Measurements from ENCODE around the gene ADCK1. TPM values are rescaled to one million over a fixed set of nuclear protein-coding genes. Genes with fewer than 3 reads are reported as not detected.
A peak's percentile ranks its signal among the peaks of the same experiment; 100 is the strongest.

The ADCK1 gene
- total and polyA plus RNA-seq, 9 of the 15 experiments (the other 6 are each of a cell fraction or from before 2014, with no cell fraction given) = 2.8 to 8.9 (median 4.3) TPM

GRCh38 chr14:77760381-77761204 is 39.3 kb upstream of the ADCK1 start, which contains the start of gene SNW1 (continued):
- TF ChIP-seq ZKSCAN8 (CRISPR knock-in tag; IDR thresholded peaks at IDR 0.05) (no peak), CREB1 (IDR thresholded peaks at IDR 0.05) (no peak), CREB1 (CRISPR knock-in tag; IDR thresholded peaks at IDR 0.05) (no peak), FOXK1 (CRISPR knock-in tag; IDR thresholded peaks at IDR 0.05; ENCODE audit: borderline replicate concordance) (no peak), RHOXF2B (CRISPR knock-in tag; conservative IDR thresholded peaks at IDR 0.05) (no peak), NRF1 (conservative IDR thresholded peaks at IDR 0.05 in 1 of 2, IDR thresholded peaks at IDR 0.05 in 1 of 2) (peak; percentile 77 to 80; a peak in 2 of 4 replicates), NR2C1 (IDR thresholded peaks at IDR 0.05) (0 out of 2 replicates have a peak, but pooled peaks have one; percentile 21), NR2C1 (tag; IDR thresholded peaks at IDR 0.05) (peak; percentile 20; the same call in 1 of the 2 replicates), POLR2G (IDR thresholded peaks at IDR 0.05; ENCODE audit: low read depth, low read length) (peak; percentile 79), PHF20 (IDR thresholded peaks at IDR 0.05; ENCODE audit: partially characterized antibody) (peak; percentile 84), CC2D1A (IDR thresholded peaks at IDR 0.05) (peak; percentile 58; the same call in 1 of the 2 replicates), JUNB (CRISPR knock-in tag; conservative IDR thresholded peaks at IDR 0.05) (no peak), ERF (CRISPR knock-in tag; IDR thresholded peaks at IDR 0.05) (no peak), EP400 (IDR thresholded peaks at IDR 0.05) (peak; percentile 85), TCF15 (CRISPR knock-in tag; IDR thresholded peaks at IDR 0.05) (no peak), DPF2 (IDR thresholded peaks at IDR 0.05) (no peak), TFAP4 (CRISPR knock-in tag; IDR thresholded peaks at IDR 0.05; ENCODE audit: borderline replicate concordance) (peak; percentile 89), TRIM24 (IDR thresholded peaks at IDR 0.05) (no peak), ZNF764 (CRISPR knock-in tag; IDR thresholded peaks at IDR 0.05; ENCODE audit: low read depth) (no peak), RFX1 (IDR thresholded peaks at IDR 0.05) (peak; percentile 74), PRMT5 (CRISPR knock-in tag; IDR thresholded peaks at IDR 0.05) (0 out of 2 replicates have a peak, but pooled peaks have one; percentile 60), SREBF1 (IDR thresholded peaks at IDR 0.05; ENCODE audit: borderline replicate concordance, low read depth, low read length) (no peak), CHD1 (IDR thresholded peaks at IDR 0.05; ENCODE audit: low read length) (peak; percentile 78), SMARCA5 (IDR thresholded peaks at IDR 0.05) (no peak), ZFPM2 (CRISPR knock-in tag; IDR thresholded peaks at IDR 0.05) (no peak), ZFP30 (CRISPR knock-in tag; IDR thresholded peaks at IDR 0.05; ENCODE audit: borderline replicate concordance) (no peak), PHF8 (IDR thresholded peaks at IDR 0.05; ENCODE audit: borderline replicate concordance, low read length) (peak; percentile 95), SRSF3 (IDR thresholded peaks at IDR 0.05; ENCODE audit: insufficient read depth, low read length) (no peak), EWSR1 (IDR thresholded peaks at IDR 0.05; ENCODE audit: borderline replicate concordance, low read depth, partially characterized antibody) (no peak)
- TF ChIP-seq, protein P1, sequence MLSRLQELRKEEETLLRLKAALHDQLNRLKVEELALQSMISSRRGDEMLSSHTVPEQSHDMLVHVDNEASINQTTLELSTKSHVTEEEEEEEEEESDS (CRISPR knock-in tag; IDR thresholded peaks at IDR 0.05) = no peak

Data from K562 (cell line).